Raji (cell line): ENCODE measurements around the gene CEP43.

Source experiments
- POLR2A ChIP-seq: IDR thresholded peaks from 2 replicates; pipeline ENCODE4 v1.6.1; 2011; ENCODE audit warnings: low read depth, low read length, control low read depth; ENCODE audit not compliant: insufficient read depth

CEP43 gene

DNA sequence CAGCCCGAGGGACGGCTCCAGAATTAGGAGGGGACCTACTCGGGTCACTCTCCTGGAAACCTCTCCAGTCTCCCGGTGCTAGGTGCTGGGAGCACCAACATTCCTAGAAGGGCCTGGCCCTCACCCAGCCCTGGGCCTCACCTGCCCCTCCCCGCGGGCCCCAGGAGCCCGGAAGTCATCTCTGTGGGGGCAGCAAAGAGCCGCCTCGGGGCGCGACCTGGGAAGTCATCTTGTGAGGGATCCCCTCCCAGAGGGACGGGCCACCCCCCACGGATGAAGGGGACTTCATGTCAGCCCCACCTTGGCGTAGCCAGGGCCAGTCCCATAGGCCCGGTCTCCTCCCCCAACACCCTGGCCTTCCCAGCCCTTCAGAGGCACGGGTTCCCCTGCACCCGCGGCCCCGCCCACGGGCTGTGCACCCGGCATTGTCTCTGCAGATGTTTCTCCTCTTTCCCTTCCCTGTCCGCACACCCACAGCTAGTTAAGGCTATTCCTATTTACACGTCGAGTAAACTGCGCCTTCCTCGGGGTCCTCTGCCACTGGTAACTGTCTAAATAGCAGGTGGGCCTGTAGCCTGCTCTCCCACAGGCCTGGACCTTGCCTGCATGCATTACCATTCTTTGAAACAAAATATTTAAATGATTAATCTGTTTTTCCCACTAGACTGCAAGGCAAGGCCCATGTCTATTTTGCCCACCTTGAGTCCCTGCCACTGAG is 42.0 kb upstream of the CEP43 start:
- TF ChIP-seq POLR2A: no peak

DNA sequence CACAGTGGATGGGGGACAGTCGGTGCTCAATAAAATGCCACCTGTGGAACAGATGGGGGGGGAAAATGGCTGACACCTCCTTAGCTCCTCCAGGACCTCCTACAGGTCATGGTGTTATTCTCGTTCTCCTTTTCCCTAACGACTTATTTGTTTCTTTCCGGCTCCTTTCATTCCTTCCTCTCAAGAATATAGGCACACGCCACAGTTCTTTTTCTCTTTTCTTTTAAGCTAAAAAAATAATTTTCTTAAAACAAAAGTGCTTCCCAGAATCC is 41.5 kb upstream of the CEP43 start:
- no peak for TF ChIP-seq POLR2A

DNA sequence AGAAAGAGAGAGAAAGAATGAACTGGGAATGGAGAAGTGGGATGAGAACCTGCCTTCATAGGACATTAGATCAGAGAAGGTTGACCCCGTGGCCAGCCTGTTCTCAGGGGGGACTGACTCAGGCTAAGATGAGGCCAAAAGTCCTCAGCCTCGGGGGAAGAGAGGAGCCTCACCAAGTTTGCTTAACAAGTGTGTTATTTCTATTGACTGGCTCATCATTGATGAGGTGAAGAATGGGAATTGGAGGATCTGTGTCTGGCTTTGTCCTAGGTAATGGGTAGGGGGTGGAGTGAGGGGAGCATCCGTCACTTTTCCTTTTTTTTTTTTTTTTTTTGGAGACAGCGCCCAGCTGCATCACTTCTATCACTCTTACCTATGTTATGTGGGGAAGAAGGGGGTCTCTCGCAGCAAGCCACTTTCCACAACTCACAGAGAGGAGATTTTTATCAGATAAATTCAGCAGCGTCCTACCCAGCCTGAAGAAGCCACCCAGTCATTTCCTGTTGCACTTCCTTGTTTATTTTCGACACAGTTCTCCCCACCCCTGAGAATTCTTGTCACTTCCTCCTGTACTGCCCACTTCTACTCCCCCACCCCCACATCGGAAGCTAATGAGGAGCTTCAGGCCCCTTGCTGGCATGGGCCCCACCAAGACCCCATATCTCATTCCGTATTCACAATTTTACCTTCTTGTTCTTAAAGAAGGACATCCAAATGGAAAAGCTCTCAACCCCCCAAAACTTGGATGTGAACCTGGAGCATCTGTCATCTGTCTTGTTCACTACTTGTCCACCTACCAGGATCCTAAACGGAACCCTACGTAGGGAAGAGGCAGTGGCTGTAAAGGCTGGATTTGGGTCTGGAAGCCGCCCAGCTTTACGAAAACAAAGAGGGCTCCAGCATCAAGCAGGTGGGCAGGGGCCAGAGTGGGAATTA is 40.0 kb upstream of the CEP43 start:
- TF ChIP-seq POLR2A: peak; percentile 39; the same call in 1 of the 2 replicates

DNA sequence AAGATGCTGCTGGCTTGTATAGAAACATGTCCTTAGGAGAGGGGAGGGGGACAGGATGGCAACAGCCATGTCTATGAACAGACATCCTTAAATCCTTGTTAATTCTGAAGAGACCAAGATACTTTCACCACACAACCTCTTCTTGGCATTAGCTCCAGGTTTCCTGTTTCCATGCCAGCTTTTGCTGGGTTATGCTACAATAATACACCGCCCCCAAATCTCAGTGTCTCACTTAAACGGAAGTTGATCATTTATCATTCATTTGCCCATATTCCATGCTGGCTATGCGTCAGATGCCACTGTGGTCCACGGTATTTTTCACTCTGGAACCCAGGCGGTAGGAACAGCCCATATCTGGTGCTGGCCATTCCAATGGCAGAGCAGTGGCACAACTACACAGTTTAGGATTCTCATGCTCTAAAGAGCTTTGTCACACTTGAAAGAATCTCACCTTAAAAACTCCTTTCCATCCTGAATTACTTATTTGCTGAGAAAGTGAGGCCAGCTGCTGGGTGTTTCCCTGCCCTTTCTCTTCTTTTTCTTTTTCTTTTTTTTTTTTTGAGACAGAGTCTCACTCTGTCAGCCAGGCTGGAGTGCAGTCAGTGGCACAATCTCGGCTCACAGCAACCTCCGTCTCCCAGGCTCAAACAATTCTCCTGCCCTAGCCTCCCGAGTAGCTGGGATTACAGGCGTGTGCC is 39.1 kb upstream of the CEP43 start:
- no peak for TF ChIP-seq POLR2A

DNA sequence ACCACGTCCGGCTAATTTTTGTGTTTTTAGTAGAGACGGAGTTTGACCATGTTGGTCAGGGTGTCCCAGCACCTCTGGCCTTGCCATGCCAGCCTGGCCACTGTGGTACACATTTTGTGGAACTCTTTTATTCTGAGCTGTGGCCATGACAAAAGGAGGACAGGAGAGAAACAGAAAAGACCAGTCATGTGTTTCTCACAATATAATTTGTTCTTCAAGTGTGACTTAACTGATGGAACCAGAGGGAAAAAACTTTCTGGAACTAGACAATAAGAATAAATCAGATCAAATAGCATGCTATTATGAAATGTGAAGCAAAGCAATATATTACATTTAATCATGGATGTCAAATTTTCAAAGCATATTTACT is 38.6 kb upstream of the CEP43 start:
- no peak for TF ChIP-seq POLR2A

DNA sequence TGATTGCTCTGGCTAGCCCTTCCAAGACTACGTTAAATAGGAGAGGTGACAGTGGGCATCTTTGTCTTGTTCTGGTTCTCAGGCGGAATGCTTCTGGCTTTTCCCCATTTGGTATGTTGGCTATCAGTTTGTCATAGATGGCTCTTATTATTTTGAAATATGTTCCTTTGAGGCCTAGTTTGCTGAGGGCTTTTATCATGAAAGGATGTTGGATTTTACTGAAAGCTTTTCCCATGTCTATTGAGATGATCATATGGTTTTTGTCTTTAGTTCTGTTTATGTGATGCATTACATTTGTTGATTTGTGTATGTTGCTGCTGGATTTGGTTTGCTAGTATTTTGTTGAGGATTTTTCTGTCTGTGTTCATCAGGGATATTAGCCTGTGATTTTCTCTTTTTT is 32.9 kb upstream of the CEP43 start:
- no peak for TF ChIP-seq POLR2A

DNA sequence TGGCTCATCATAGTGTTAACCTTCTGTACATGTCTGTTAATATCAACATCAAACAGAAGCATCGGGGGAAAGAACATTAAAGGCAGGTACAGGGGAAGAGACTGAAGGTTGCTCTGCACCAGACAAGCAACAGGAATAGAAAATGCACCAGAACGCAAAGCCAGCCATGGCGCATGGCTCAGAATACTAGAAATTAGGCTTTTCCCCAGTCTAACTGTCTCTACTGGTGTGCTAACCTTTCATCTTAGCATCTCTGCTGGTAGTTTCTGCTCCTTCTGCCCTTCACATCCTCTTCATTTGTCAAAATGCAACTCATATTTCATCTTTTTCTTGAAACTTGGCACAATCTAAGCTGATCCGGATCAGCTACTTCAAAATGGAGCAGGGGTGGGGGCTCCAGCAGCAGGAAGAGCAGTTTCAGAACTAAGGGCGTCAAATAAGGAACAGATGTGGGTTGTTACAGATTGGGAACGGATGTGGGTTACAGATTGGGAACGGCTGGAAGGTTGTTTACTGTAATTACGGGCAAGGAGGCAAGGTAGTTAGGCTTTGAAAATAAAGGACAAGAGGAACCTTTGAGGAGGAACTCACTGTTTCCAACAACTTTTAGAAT is 29.7 kb upstream of the CEP43 start:
- no peak for TF ChIP-seq POLR2A

DNA sequence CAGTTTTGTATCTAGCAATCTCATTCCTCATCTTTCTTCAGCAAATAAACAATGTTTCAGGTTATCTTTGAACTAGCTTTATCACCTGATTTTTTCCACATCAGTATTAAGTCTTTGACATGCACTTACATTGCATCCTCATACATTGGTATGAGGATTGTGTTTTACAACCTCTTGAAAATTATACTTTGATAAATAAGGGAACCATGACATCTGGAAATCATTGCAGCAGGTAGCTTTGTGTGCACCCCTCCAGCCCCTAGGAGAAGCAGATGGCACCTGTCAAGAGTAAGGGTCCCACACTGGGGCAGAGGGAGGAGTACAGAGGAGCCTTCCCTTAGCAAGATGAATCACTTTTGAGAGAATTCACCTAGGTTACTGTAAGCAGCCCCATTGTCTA is 29.1 kb upstream of the CEP43 start:
- TF ChIP-seq POLR2A: no peak

DNA sequence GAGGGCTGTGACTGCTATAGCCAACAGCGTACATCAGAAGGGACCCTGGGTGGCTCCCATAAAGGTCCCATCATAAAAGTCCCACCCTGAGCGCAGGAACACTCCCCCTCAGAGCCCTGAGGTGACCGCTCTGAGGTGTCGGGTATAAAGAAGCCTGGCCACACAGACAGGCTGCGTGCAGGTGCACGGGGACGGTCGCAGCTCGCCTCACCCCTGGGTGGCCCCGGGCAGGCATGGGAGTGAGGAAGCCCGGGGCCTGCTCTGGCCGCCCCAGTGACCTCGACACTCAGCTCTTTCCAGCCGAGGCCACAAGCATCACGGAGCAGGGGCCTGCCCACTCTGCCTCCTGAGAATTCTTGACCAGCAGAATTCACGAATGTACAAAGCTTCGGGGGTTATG is 28.4 kb upstream of the CEP43 start:
- no peak for TF ChIP-seq POLR2A

DNA sequence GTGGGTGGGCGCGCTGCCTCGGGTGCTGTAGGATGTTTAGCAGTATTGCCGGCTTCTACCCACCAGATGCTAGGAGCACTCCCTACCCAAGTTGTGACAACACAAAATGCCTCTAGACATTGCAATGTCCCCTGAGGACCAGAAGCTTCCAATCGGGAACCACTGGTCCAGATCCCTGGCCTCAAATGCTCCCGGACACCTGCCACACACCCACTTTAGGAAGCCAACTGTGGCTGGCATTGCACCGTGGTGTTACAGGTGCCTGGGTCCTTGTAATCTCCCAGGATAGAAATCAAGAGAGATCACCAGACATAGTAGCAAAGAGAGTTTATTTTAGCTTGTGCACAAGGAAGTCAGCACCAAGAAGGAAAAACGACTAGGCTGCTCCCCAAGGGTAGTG is 27.9 kb upstream of the CEP43 start:
- TF ChIP-seq POLR2A: no peak

DNA sequence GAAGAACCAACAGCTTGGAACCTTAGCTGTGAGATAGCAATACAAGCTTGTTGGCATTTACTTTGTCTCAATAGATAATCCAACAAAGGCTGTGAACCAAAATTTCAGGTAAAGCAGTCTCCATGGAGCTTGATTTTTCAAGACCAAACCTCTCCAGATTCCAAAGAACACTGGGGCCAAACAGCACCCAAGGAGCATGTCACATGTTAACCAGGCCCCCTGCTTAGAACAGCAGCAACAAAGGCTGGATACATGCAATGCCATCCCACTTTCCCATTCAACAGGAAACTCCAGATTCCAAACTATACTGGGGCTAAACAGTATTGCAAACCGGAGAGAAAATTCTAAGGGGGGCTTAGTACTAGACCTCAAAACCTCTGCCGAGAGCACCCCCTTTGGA is 27.1 kb upstream of the CEP43 start:
- TF ChIP-seq POLR2A: no peak

DNA sequence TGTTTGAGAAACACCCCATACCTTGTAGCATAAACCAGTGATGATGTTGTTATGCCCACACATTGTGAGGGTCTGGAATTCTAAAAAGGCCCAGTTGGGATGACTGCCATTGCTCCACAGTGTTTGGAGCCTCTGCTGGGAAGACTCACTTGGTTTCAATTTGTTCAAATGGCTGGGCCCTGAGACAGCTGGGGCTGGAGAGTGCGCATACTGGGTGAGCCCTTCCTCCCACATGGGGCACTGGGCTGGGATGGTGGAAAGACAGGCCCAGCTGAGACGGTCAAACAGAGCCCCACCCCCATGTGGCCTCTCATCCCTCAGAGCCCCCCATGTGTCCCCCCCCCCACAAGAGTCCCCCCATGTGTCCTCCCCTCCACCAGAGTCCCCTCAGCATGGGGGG is 22.6 kb upstream of the CEP43 start:
- no peak for TF ChIP-seq POLR2A

DNA sequence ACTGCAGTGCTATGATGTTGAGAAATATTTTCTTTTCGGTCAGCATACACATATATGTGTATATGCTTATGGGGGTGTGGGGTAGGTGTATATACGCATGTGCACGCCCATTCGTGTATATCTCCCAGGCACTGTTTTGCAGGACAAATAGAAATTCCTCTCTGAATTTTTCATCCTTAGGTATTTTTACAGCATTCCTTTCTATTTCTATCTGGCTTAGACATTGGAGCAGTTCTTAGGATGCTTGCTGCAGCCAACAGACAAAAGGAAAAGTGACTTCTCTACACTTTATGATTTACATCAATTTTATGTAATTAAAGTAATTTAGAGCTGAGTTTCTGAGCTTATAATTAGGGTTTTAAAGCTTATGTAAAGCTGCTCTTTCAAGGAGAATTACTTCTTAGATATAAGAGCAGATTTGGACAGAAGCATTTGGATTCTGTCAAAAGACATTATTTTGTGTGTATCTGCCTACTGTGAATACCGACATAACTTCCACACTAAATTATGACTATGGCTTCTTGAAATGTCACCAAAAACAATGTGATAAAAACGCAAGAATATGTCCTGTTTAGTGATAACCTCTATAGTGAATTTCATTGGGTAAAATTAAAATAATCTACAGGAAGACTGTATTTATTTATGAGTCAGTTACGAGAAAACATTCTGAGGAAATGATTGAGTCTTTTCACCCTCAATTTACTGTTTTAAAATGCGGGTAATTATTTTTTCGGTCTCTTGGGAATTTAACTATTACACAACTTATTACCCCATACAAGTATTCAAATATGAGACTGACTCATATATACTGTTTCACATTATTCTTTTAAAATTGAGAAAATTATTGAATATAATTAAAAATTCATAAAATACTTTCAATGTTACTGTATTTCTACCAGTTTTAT is 21.3 kb upstream of the CEP43 start:
- no peak for TF ChIP-seq POLR2A

DNA sequence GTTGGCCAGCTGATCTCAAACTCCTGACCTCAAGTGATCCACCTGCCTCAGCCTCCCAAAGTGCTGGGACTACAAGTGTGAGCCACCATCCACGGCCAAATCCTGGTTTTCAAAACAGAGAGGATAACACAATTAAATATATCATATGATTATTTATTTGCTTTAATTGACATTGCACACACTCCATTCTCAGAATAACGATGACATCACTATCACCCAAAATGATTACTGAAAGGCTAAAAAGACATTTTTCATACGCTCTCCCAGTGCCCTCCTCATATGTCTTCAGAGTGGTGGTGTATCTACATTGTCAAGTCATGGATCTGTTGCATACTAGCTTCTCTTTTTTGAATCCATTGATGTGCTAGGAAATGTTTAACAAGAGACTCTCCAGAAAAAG is 18.5 kb upstream of the CEP43 start:
- no peak for TF ChIP-seq POLR2A

DNA sequence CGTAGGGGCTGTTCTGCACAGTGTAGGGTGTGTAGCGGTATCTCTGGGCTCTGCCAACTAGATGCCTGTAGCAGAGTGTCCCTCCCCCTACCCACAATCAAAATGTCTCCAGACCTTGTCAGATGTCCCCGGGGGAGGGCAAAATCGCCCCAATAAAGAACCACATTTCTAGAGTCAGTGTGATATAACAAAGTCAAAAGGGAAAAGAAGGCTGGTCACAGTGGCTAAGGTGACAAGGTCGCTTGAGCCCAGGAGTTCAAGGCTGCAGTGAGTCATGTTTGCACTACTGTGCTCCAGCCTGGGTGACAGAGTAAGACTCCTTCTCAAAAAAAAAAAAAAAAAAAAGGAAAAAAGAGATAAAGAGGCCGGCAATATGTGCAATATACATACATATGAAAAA is 11.7 kb upstream of the CEP43 start:
- TF ChIP-seq POLR2A: no peak
